CD14-positive monocyte (primary cell): ENCODE measurements around the gene TNFRSF25. TPM values are rescaled to one million over a fixed set of nuclear protein-coding genes. Genes with fewer than 3 reads are reported as not detected.
A peak's percentile ranks its signal among the peaks of the same experiment; 100 is the strongest.

Experiments
- DNase-seq, 3 donors: peaks; one replicate each; pipeline ENCODE4 v3.0.0-alpha.2; 2011 to 2022
- H2AFZ ChIP-seq: 2 replicates; pipeline ENCODE4 v1.6.0; 2012; ENCODE audit warnings: mild to moderate bottlenecking, low read depth, low read length, inconsistent platforms; ENCODE audit not compliant: insufficient read depth, poor library complexity, severe bottlenecking
- H3K27ac ChIP-seq, 2 donors: 1 replicate in 1 of 2; 2 replicates in 1 of 2; pipeline ENCODE4 v1.5.1; 2012 to 2013; ENCODE audit warnings: low read length in 2 of 2, control low read depth in 1 of 2, inconsistent platforms in 1 of 2, low read depth in 1 of 2, mild to moderate bottlenecking in 1 of 2
- H3K27me3 ChIP-seq, 2 donors: one replicate each; pipeline versions ENCODE4 v1.6.0 to v1.6.1; 2011 to 2013; ENCODE audit warnings: low read length in 2 of 2; ENCODE audit not compliant: control insufficient read depth in 2 of 2, insufficient read depth in 2 of 2
- H3K36me3 ChIP-seq, 2 donors: replicated peaks in 1 of 2; 1 replicate in 1 of 2; 2 replicates in 1 of 2; pipeline versions ENCODE4 v1.5.1 to v1.6.1; 2012 to 2013; ENCODE audit warnings: low read length in 2 of 2, control low read depth in 1 of 2, inconsistent platforms in 1 of 2, mild to moderate bottlenecking in 1 of 2; ENCODE audit not compliant: insufficient read depth in 2 of 2, control insufficient read depth in 1 of 2
- H3K4me1 ChIP-seq, 2 donors: 1 replicate in 1 of 2; 2 replicates in 1 of 2; pipeline versions ENCODE4 v1.5.1 to v1.6.1; 2012 to 2013; ENCODE audit warnings: low read length in 2 of 2, control low read depth in 1 of 2, inconsistent platforms in 1 of 2, mild to moderate bottlenecking in 1 of 2, moderate library complexity in 1 of 2; ENCODE audit not compliant: insufficient read depth in 2 of 2, control insufficient read depth in 1 of 2
- H3K4me2 ChIP-seq: replicated peaks from 2 replicates; pipeline ENCODE3; 2012; ENCODE audit warnings: low read length, moderate library complexity, mild to moderate bottlenecking; ENCODE audit not compliant: poor library complexity, severe bottlenecking; ENCODE audit errors: extremely low read depth
- H3K4me3 ChIP-seq, 3 experiments: fragments of 200-600 bp in 1 of 3; sonication (generic) in 1 of 3; replicated peaks in 1 of 3; 1 replicate in 2 of 3; 2 replicates in 1 of 3; pipeline ENCODE4 v1.5.1; 2011 to 2013; ENCODE audit warnings: low read length in 3 of 3, mild to moderate bottlenecking in 3 of 3, control low read depth in 2 of 3, low read depth in 2 of 3, inconsistent platforms in 1 of 3, moderate library complexity in 1 of 3
- H3K79me2 ChIP-seq: 2 replicates; pipeline ENCODE4 v1.6.0; 2012; ENCODE audit warnings: mild to moderate bottlenecking, control low read depth, inconsistent platforms, low read length, moderate library complexity; ENCODE audit not compliant: insufficient read depth
- H3K9ac ChIP-seq: 2 replicates; pipeline ENCODE4 v1.6.0; 2017; ENCODE audit warnings: low read length, mild to moderate bottlenecking; ENCODE audit not compliant: insufficient read depth, poor library complexity, severe bottlenecking
- H3K9me3 ChIP-seq, 2 donors: replicated peaks in 1 of 2; 1 replicate in 1 of 2; 2 replicates in 1 of 2; pipeline versions ENCODE4 v1.5.1 to v1.6.1; 2012 to 2013; ENCODE audit warnings: low read length in 2 of 2, control low read depth in 1 of 2; ENCODE audit not compliant: control insufficient read depth in 1 of 2, insufficient read depth in 1 of 2
- H4K20me1 ChIP-seq: 2 replicates; pipeline ENCODE4 v1.6.0; 2012; ENCODE audit warnings: mild to moderate bottlenecking, low read length, control low read depth, moderate library complexity; ENCODE audit not compliant: insufficient read depth
- H3K27ac Mint-ChIP-seq, 7 donors: one replicate each; pipeline ENCODE4 v1.8.0; 2020; ENCODE audit warnings: mild to moderate bottlenecking in 7 of 7, mixed read lengths in 7 of 7, moderate library complexity in 6 of 7, inconsistent platforms in 2 of 7
- H3K27me3 Mint-ChIP-seq, 3 donors: one replicate each; pipeline ENCODE4 v1.8.0; 2021 to 2022; ENCODE audit warnings: low read depth in 3 of 3, mild to moderate bottlenecking in 3 of 3, mixed read lengths in 3 of 3, moderate library complexity in 3 of 3, inconsistent platforms in 1 of 3
- H3K36me3 Mint-ChIP-seq, 2 donors: one replicate each; pipeline ENCODE4 v1.8.0; 2020; ENCODE audit warnings: mixed read lengths in 2 of 2, inconsistent platforms in 1 of 2, mild to moderate bottlenecking in 1 of 2
- H3K4me1 Mint-ChIP-seq: one replicate; pipeline ENCODE4 v1.8.0; 2020; ENCODE audit warnings: mild to moderate bottlenecking, mixed read lengths
- H3K4me3 Mint-ChIP-seq, 2 donors: one replicate each; pipeline ENCODE4 v1.8.0; 2020; ENCODE audit warnings: mild to moderate bottlenecking in 2 of 2, mixed read lengths in 2 of 2, moderate library complexity in 1 of 2
- H3K9me3 Mint-ChIP-seq, 7 donors: one replicate each; pipeline ENCODE4 v1.8.0; 2020 to 2022; ENCODE audit warnings: mixed read lengths in 7 of 7, mild to moderate bottlenecking in 6 of 7, moderate library complexity in 6 of 7, inconsistent platforms in 2 of 7
- WGBS: methylation state at CpG from one replicate; pipeline ENCODE4 v1.1.5; 2013; ENCODE audit warnings: missing lambda C conversion rate; ENCODE audit not compliant: insufficient coverage; 5-methylcytosine and 5-hydroxymethylcytosine counted together
- intact Hi-C, 2 donors: fragments of 100-400 bp; cut with micrococcal nuclease; formaldehyde crosslinking; loops; one replicate each; pipeline versions ENCODE4 v1.15.0 to v1.15.1; 2023
- polyA plus RNA-seq, 3 donors: library from polyadenylated mRNA; depleted of rRNA in 1 of 3; unstranded in 2 of 3; stranded (reverse) in 1 of 3; fragments of 300-500 nt in 2 of 3; fragments of >200 nt in 1 of 3; fragmentation: Illumina TruSeq in 2 of 3; gene quantifications; 1 replicate in 2 of 3; 2 replicates in 1 of 3; pipeline ENCODE4 v1.2.3, GENCODE V29; 2012 to 2021
- TF ChIP-seq, protein P1 (sequence below): fragments of 200-600 bp; IDR thresholded peaks from one replicate; pipeline ENCODE4 v1.8.0; 2022; ENCODE audit warnings: antibody characterized with exemption, mild to moderate bottlenecking

Gene TNFRSF25
- polyA plus RNA-seq, 3 donors = 0.33 to 3.0 (median 0.48) TPM

DNA sequence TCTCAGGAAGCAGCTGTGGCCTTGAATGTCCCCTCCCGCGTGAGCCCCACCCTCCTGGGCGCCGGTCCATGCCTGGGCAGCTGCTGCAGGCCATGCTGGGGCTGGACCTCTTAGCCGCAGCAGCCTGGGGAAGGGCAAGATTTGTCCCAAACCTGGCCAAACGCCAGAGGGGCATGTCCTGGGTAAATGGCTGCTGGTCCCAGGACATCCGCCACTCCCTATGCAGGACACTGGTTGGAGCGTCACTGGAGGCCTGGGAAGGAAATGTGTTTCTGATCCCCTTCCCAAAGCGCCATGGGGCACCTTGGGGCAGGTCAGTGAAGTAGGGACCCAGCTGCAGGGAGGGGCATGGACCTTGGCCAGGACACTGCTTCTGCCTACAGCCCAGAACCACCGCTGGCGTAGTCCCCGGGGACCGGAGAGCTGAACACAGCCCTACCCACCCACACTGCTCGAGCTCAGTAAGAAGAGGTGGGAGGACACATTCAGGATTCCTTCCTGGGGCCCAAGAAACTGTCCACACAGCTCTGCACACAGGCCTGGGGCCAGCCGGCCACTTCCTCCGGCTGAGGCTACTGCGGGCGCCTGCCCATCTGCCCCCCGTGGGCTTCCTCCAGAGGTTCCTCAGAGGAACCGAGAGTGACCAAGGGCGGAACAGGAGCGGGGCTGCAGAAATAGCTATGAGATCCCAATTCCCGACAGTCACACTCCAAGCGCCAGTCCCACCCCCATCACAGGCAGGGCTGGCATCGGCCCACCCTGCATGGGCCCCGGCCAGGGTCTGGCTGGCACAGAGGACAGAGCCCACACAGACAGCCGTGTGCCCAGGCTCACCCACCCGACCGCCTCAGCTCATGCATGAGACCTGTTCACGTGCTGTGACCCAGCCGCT lies 36.3 kb upstream of the TNFRSF25 start:
- intact Hi-C loops = no loop called here
- no peaks in the 10 kb centered on the region for H3K9me3 ChIP-seq
- H3K4me3 ChIP-seq = no peak overlapping the region
- TF ChIP-seq, protein P1, sequence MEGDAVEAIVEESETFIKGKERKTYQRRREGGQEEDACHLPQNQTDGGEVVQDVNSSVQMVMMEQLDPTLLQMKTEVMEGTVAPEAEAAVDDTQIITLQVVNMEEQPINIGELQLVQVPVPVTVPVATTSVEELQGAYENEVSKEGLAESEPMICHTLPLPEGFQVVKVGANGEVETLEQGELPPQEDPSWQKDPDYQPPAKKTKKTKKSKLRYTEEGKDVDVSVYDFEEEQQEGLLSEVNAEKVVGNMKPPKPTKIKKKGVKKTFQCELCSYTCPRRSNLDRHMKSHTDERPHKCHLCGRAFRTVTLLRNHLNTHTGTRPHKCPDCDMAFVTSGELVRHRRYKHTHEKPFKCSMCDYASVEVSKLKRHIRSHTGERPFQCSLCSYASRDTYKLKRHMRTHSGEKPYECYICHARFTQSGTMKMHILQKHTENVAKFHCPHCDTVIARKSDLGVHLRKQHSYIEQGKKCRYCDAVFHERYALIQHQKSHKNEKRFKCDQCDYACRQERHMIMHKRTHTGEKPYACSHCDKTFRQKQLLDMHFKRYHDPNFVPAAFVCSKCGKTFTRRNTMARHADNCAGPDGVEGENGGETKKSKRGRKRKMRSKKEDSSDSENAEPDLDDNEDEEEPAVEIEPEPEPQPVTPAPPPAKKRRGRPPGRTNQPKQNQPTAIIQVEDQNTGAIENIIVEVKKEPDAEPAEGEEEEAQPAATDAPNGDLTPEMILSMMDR = no peak
- H3K79me2 ChIP-seq = no peaks in the 10 kb centered on the region
- H3K4me1 ChIP-seq = no peaks in the 10 kb centered on the region
- H3K27ac ChIP-seq = no peak overlapping the region
- no peak overlapping the region for H3K9ac ChIP-seq
- no peak overlapping the region for H3K4me2 ChIP-seq
- no peak overlapping the region for H3K27ac Mint-ChIP-seq
- peaks cover 0 to 3% of the 10 kb centered on the region in 2 donors for H3K36me3 Mint-ChIP-seq
- 75% methylated on average over 24 of the region's 31 CpGs for WGBS
- no peak overlapping the region for H3K4me3 Mint-ChIP-seq
- H3K27me3 ChIP-seq = peaks cover 0 to 16% of the 10 kb centered on the region in 2 donors
- H3K9me3 Mint-ChIP-seq = peaks cover 0 to 6% (median 2%) of the 10 kb centered on the region in 7 donors
- no peaks in the 10 kb centered on the region for H4K20me1 ChIP-seq
- H3K27me3 Mint-ChIP-seq = peaks cover 24 to 25% (median 24%) of the 10 kb centered on the region in 3 donors
- H2AFZ ChIP-seq = no peak overlapping the region
- DNase-seq = no peak
- no peaks in the 10 kb centered on the region for H3K36me3 ChIP-seq
- peaks cover 6% of the 10 kb centered on the region for H3K4me1 Mint-ChIP-seq

DNA sequence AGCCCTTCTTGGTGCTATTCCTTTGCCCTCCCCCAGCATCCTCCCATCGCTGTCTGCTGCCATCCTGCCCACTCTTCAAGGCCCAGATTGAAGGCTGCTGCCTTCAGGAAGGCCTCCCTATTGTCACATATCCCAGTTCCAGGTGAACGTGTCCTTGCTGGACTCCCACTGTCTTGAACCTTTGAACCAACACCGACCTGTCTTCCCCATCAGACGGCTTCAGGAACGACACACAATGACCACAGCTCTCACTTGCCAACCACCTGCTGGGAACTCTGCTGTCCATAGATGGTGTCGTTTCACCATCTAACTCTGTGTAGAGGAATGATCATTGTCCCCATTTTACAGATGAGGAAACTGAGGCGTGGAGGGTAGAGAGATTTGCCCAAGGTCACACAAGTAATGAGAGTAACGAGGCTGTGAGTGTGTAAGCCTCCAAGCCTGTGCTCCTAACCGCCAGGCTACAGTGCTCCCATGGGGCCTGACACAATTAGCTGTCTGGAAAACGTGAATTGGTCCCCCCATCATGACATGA lies 35.4 kb upstream of the TNFRSF25 start:
- H3K36me3 ChIP-seq = no peaks in the 10 kb centered on the region
- H3K9me3 ChIP-seq = peaks cover 0 to 2% of the 10 kb centered on the region in 2 donors
- H4K20me1 ChIP-seq = no peaks in the 10 kb centered on the region
- H3K79me2 ChIP-seq = no peaks in the 10 kb centered on the region
- no peak overlapping the region for H3K4me3 ChIP-seq
- intact Hi-C loops = no loop called here
- Mint-ChIP-seq H3K27ac (peak overlapping the region in 1 of 7 donors; percentile 63), H3K9me3 (peaks cover 0 to 6% (median 2%) of the 10 kb centered on the region in 7 donors), H3K27me3 (peaks cover 30 to 32% (median 31%) of the 10 kb centered on the region in 3 donors), H3K36me3 (peaks cover 0 to 3% of the 10 kb centered on the region in 2 donors), H3K4me1 (peaks cover 6% of the 10 kb centered on the region), H3K4me3 (no peak overlapping the region)
- H3K27me3 ChIP-seq = peaks cover 4 to 23% of the 10 kb centered on the region in 2 donors
- TF ChIP-seq, protein P1 = no peak
- DNase-seq = no peak
- no peak overlapping the region for H3K9ac ChIP-seq
- WGBS = 89% methylated on average over 7 of the region's 10 CpGs
- no peaks in the 10 kb centered on the region for H3K4me1 ChIP-seq
- no peak overlapping the region for H3K4me2 ChIP-seq
- H2AFZ ChIP-seq = no peak overlapping the region
- no peak overlapping the region for H3K27ac ChIP-seq
